GM21619 (cell line): ENCODE data around the gene MAST4.
A peak's percentile ranks its signal among the peaks of the same experiment; 100 is the strongest.

Source experiments
- ATAC-seq: cut with Tn5 transposase; IDR thresholded peaks from one replicate; pipeline ENCODE4 v1.9.1; 2021; ENCODE audit not compliant: unreplicated experiment

MAST4 gene

GRCh38 chr5:67215519-67216471 lies 619.6 kb downstream of the MAST4 start:
- ATAC-seq, result peak; percentile 99

GRCh38 chr5:67216564-67216963 lies 620.4 kb downstream of the MAST4 start:
- ATAC-seq, result no peak
